Calu3 (cell line): ENCODE data around the gene SLC45A1. TPM values are rescaled to one million over a fixed set of nuclear protein-coding genes. Genes with fewer than 3 reads are reported as not detected.

Experiments
- BruUV-seq: library from RNA; stranded (reverse); fragments of 400-500 nt; replicated peaks from 2 replicates; lab custom pipeline; 2021; lab: Mats Ljungman, UMichigan
- CTCF ChIA-PET: fragments of 300-600 bp; sonication (Branson Sonifier 250); formaldehyde crosslinking; loops from one replicate; lab custom pipeline; 2022; ENCODE audit warnings: antibody characterized with exemption; lab: Charles Lee
- DNase-seq: peaks from one replicate; pipeline ENCODE4 v3.0.0; 2022
- H3K27ac Mint-ChIP-seq: one replicate; pipeline ENCODE4 v1.8.0; 2022; ENCODE audit warnings: mixed read lengths; ENCODE audit not compliant: unreplicated experiment
- H3K27me3 Mint-ChIP-seq: one replicate; pipeline ENCODE4 v1.8.0; 2022; ENCODE audit warnings: mixed read lengths; ENCODE audit not compliant: unreplicated experiment
- H3K36me3 Mint-ChIP-seq: one replicate; pipeline ENCODE4 v1.8.0; 2022; ENCODE audit warnings: mild to moderate bottlenecking, moderate library complexity, mixed read lengths; ENCODE audit not compliant: insufficient read depth, unreplicated experiment
- H3K4me1 Mint-ChIP-seq: one replicate; pipeline ENCODE4 v1.8.0; 2022; ENCODE audit warnings: mild to moderate bottlenecking, low read depth, mixed read lengths; ENCODE audit not compliant: unreplicated experiment
- H3K4me3 Mint-ChIP-seq: one replicate; pipeline ENCODE4 v1.8.0; 2022; ENCODE audit warnings: mild to moderate bottlenecking, low read depth, moderate library complexity, mixed read lengths; ENCODE audit not compliant: unreplicated experiment
- H3K9me3 Mint-ChIP-seq: one replicate; pipeline ENCODE4 v1.8.0; 2022; ENCODE audit warnings: low read depth, mixed read lengths; ENCODE audit not compliant: unreplicated experiment
- CTCF ChIP-seq: fragments of 200-600 bp; IDR thresholded peaks from one replicate; pipeline ENCODE4 v1.8.0; 2022; ENCODE audit warnings: antibody characterized with exemption; ENCODE audit not compliant: unreplicated experiment
- intact Hi-C: fragments of 100-400 bp; cut with micrococcal nuclease; formaldehyde crosslinking; loops from one replicate; pipeline ENCODE4 v1.10.0; 2022; ENCODE audit not compliant: unreplicated experiment
- total RNA-seq: library from RNA; stranded (reverse); gene quantifications from 2 replicates; pipeline ENCODE4 v1.2.3, GENCODE V29; 2022

Gene SLC45A1
- total RNA-seq, 1 experiment from 2014 or later = 0.73 TPM

GRCh38 chr1:8371372-8371991 is 53.6 kb downstream of the SLC45A1 start:
- BruUV-seq = no TSS peak
- Mint-ChIP-seq H3K27ac (no peak overlapping the region), H3K4me1 (peaks cover 16% of the 10 kb centered on the region), H3K9me3 (no peaks in the 10 kb centered on the region), H3K27me3 (no peaks in the 10 kb centered on the region), H3K36me3 (peaks cover 9% of the 10 kb centered on the region), H3K4me3 (no peak overlapping the region)
- no peak for DNase-seq
- CTCF ChIA-PET = no interaction called here
- intact Hi-C loops = no loop called here
- TF ChIP-seq CTCF = no peak

- intact Hi-C loops = no loop called here
- Mint-ChIP-seq H3K27me3 (no peaks in the 10 kb centered on the region), H3K4me1 (peaks cover 16% of the 10 kb centered on the region), H3K36me3 (peaks cover 9% of the 10 kb centered on the region), H3K27ac (no peak overlapping the region), H3K4me3 (no peak overlapping the region), H3K9me3 (no peaks in the 10 kb centered on the region)
- no peak for TF ChIP-seq CTCF
- no TSS peak for BruUV-seq
- CTCF ChIA-PET = no interaction called here
- no peak for DNase-seq
Measured at GRCh38 chr1:8373125-8373524, 55.2 kb downstream of the SLC45A1 start.

- Mint-ChIP-seq H3K4me3 (no peak overlapping the region), H3K27ac (no peak overlapping the region), H3K9me3 (no peaks in the 10 kb centered on the region), H3K4me1 (peaks cover 16% of the 10 kb centered on the region), H3K36me3 (peaks cover 9% of the 10 kb centered on the region), H3K27me3 (no peaks in the 10 kb centered on the region)
- intact Hi-C loops = no loop called here
- no TSS peak for BruUV-seq
- no peak for TF ChIP-seq CTCF
- DNase-seq = no peak
- CTCF ChIA-PET = interaction anchor here (0.5 kb wide), 1 partner anchor 328 kb away, joined by 4 read pairs; no protein-coding TSS in a partner anchor
Measured at GRCh38 chr1:8373581-8374241, 55.8 kb downstream of the SLC45A1 start.

- Mint-ChIP-seq H3K36me3 (peaks cover 9% of the 10 kb centered on the region), H3K27me3 (no peaks in the 10 kb centered on the region), H3K9me3 (no peaks in the 10 kb centered on the region), H3K4me1 (peaks cover 16% of the 10 kb centered on the region), H3K4me3 (no peak overlapping the region), H3K27ac (no peak overlapping the region)
- CTCF ChIA-PET = no interaction called here
- intact Hi-C loops = no loop called here
- TF ChIP-seq CTCF = no peak
- DNase-seq = no peak
- no TSS peak for BruUV-seq
Measured at GRCh38 chr1:8374356-8374755, 56.4 kb downstream of the SLC45A1 start.
